CD4-positive, alpha-beta memory T cell (primary cell): Measurements from ENCODE around the gene ZFPM1. TPM values are rescaled to one million over a fixed set of nuclear protein-coding genes. Genes with fewer than 3 reads are reported as not detected.

ENCODE experiments used
- CTCF ChIA-PET: fragments of 350-600 bp; sonication (Branson Sonifier 250); formaldehyde crosslinking; loops from one replicate; lab custom pipeline; 2021; ENCODE audit warnings: inconsistent platforms; ENCODE audit not compliant: partially characterized antibody; lab: Charles Lee
- POLR2A ChIA-PET: fragments of 350-600 bp; sonication (Branson Sonifier 250); formaldehyde crosslinking; loops from one replicate; lab custom pipeline; 2021; ENCODE audit not compliant: partially characterized antibody; lab: Charles Lee
- DNase-seq, 5 donors: peaks; one replicate each; pipeline versions ENCODE4 v3.0.0 to v3.0.0-alpha.2; 2020 to 2022; ENCODE audit warnings: mixed read lengths in 1 of 5
- H3K27ac ChIP-seq: one replicate; pipeline ENCODE4 v1.7.0; 2013; ENCODE audit warnings: low read depth, low read length
- H3K27me3 ChIP-seq: 2 replicates; pipeline ENCODE4 v1.7.0; 2013; ENCODE audit warnings: mild to moderate bottlenecking, low read length, moderate library complexity; ENCODE audit not compliant: insufficient read depth
- H3K36me3 ChIP-seq: 2 replicates; pipeline ENCODE4 v1.7.0; 2013; ENCODE audit warnings: mild to moderate bottlenecking, low read length, moderate library complexity; ENCODE audit not compliant: insufficient read depth
- H3K4me1 ChIP-seq: 2 replicates; pipeline ENCODE4 v1.7.0; 2013; ENCODE audit warnings: mild to moderate bottlenecking, low read length, moderate library complexity; ENCODE audit not compliant: insufficient read depth
- H3K4me3 ChIP-seq, 2 donors: one replicate each; pipeline ENCODE4 v1.7.0; 2013; ENCODE audit warnings: low read length in 2 of 2, mild to moderate bottlenecking in 1 of 2
- H3K9me3 ChIP-seq, 2 donors: one replicate each; pipeline ENCODE4 v1.7.0; 2013; ENCODE audit warnings: low read length in 2 of 2, control low read depth in 1 of 2; ENCODE audit not compliant: control insufficient read depth in 1 of 2
- H3K27ac Mint-ChIP-seq, 7 donors: one replicate each; pipeline ENCODE4 v1.8.0; 2020 to 2021; ENCODE audit warnings: mixed read lengths in 7 of 7, mild to moderate bottlenecking in 6 of 7, inconsistent platforms in 3 of 7, moderate library complexity in 3 of 7
- H3K27me3 Mint-ChIP-seq, 2 donors: one replicate each; pipeline ENCODE4 v1.8.0; 2020 to 2021; ENCODE audit warnings: mixed read lengths in 2 of 2
- H3K36me3 Mint-ChIP-seq, 2 donors: one replicate each; pipeline ENCODE4 v1.8.0; 2020 to 2021; ENCODE audit warnings: mixed read lengths in 2 of 2, inconsistent platforms in 1 of 2, mild to moderate bottlenecking in 1 of 2
- H3K4me1 Mint-ChIP-seq, 4 donors: one replicate each; pipeline ENCODE4 v1.8.0; 2020 to 2021; ENCODE audit warnings: mixed read lengths in 4 of 4, mild to moderate bottlenecking in 1 of 4
- H3K4me3 Mint-ChIP-seq, 8 donors: one replicate each; pipeline ENCODE4 v1.8.0; 2020 to 2021; ENCODE audit warnings: mixed read lengths in 8 of 8, mild to moderate bottlenecking in 7 of 8, moderate library complexity in 6 of 8, inconsistent platforms in 3 of 8
- H3K9me3 Mint-ChIP-seq, 8 donors: one replicate each; pipeline ENCODE4 v1.8.0; 2020 to 2021; ENCODE audit warnings: mixed read lengths in 8 of 8, mild to moderate bottlenecking in 5 of 8, inconsistent platforms in 3 of 8, moderate library complexity in 1 of 8
- intact Hi-C: fragments of 100-400 bp; cut with micrococcal nuclease; formaldehyde crosslinking; loops from one replicate; pipeline ENCODE4 v1.15.1; 2023
- polyA plus RNA-seq, 2 donors: library from polyadenylated mRNA; unstranded; fragments of 300-500 nt; fragmentation: Illumina TruSeq; gene quantifications; one replicate each; pipeline ENCODE4 v1.2.3, GENCODE V29; 2021
- total RNA-seq, 2 experiments: library from RNA; stranded (reverse); gene quantifications; one replicate each; pipeline ENCODE4 v1.2.3, GENCODE V29; 2021

ZFPM1 gene
- total and polyA plus RNA-seq, 4 experiments from 2014 or later: 0.07 to 20.5 (median 9.7) TPM

GRCh38 chr16:88540346-88540977 is 87.4 kb downstream of the ZFPM1 start:
- CTCF ChIA-PET: no interaction called here
- H3K4me3 ChIP-seq: no peak overlapping the region
- no peaks in the 10 kb centered on the region for H3K27me3 ChIP-seq
- H3K4me3 Mint-ChIP-seq: no peak overlapping the region
- peaks cover 0 to 25% (median 13%) of the 10 kb centered on the region in 8 donors for H3K9me3 Mint-ChIP-seq
- peaks cover 0 to 3% of the 10 kb centered on the region in 2 donors for H3K9me3 ChIP-seq
- POLR2A ChIA-PET: no interaction called here
- peaks cover 3 to 13% (median 5%) of the 10 kb centered on the region in 4 donors for H3K4me1 Mint-ChIP-seq
- no peak overlapping the region for H3K27ac Mint-ChIP-seq
- H3K27ac ChIP-seq: no peak overlapping the region
- H3K27me3 Mint-ChIP-seq: peaks cover 2 to 3% of the 10 kb centered on the region in 2 donors
- H3K36me3 ChIP-seq: no peaks in the 10 kb centered on the region
- peak in 1 of 5 donors; percentile 29 for DNase-seq
- peaks cover 5 to 6% of the 10 kb centered on the region in 2 donors for H3K36me3 Mint-ChIP-seq
- H3K4me1 ChIP-seq: peaks cover 3% of the 10 kb centered on the region
- intact Hi-C loops: no loop called here

- DNase-seq: peak in 1 of 5 donors; percentile 27
- Histone ChIP-seq H3K4me3 (no peak overlapping the region), H3K4me1 (no peaks in the 10 kb centered on the region), H3K36me3 (no peaks in the 10 kb centered on the region), H3K27me3 (no peaks in the 10 kb centered on the region), H3K9me3 (peaks cover 0 to 3% of the 10 kb centered on the region in 2 donors), H3K27ac (no peak overlapping the region)
- no peak overlapping the region for H3K27ac Mint-ChIP-seq
- ChIA-PET CTCF (no interaction called here), POLR2A (no interaction called here)
- intact Hi-C loops: no loop called here
- H3K9me3 Mint-ChIP-seq: peaks cover 0 to 25% (median 13%) of the 10 kb centered on the region in 8 donors
- peaks cover 5% of the 10 kb centered on the region in 2 donors for H3K27me3 Mint-ChIP-seq
- peaks cover 0 to 6% of the 10 kb centered on the region in 2 donors for H3K36me3 Mint-ChIP-seq
- H3K4me3 Mint-ChIP-seq: peak overlapping the region in 1 of 8 donors; percentile 26
- H3K4me1 Mint-ChIP-seq: no peaks in the 10 kb centered on the region
Measured at GRCh38 chr16:88541831-88542616, 88.9 kb downstream of the ZFPM1 start.

GRCh38 chr16:88543230-88543813 is 90.2 kb downstream of the ZFPM1 start:
- POLR2A ChIA-PET: no interaction called here
- H3K4me1 ChIP-seq: no peaks in the 10 kb centered on the region
- H3K27ac Mint-ChIP-seq: peak overlapping the region in 2 of 7 donors; percentile 3 to 22

GRCh38 chr16:88545781-88546180 is 92.7 kb downstream of the ZFPM1 start:
- H3K4me1 ChIP-seq: peaks cover 12% of the 10 kb centered on the region
- H3K27me3 Mint-ChIP-seq: peaks cover 5% of the 10 kb centered on the region in 2 donors
- H3K9me3 ChIP-seq: peaks cover 0 to 3% of the 10 kb centered on the region in 2 donors
- no peak overlapping the region for H3K27ac ChIP-seq
- H3K4me1 Mint-ChIP-seq: peaks cover 0 to 19% (median 5%) of the 10 kb centered on the region in 4 donors
- CTCF ChIA-PET: no interaction called here
- H3K36me3 ChIP-seq: no peaks in the 10 kb centered on the region
- no peak for DNase-seq
- no peaks in the 10 kb centered on the region for H3K27me3 ChIP-seq
- peak overlapping the region in 1 of 7 donors; percentile 2 for H3K27ac Mint-ChIP-seq
- no peak overlapping the region for H3K4me3 ChIP-seq
- H3K9me3 Mint-ChIP-seq: peaks cover 0 to 22% (median 13%) of the 10 kb centered on the region in 8 donors
- intact Hi-C loops: no loop called here
- H3K36me3 Mint-ChIP-seq: peaks cover 0 to 6% of the 10 kb centered on the region in 2 donors
- H3K4me3 Mint-ChIP-seq: no peak overlapping the region
- POLR2A ChIA-PET: no interaction called here

More at GRCh38 chr16:88543230-88543813, 90.2 kb downstream of the ZFPM1 start:
- H3K9me3 ChIP-seq: peaks cover 0 to 3% of the 10 kb centered on the region in 2 donors
- no peak overlapping the region for H3K4me3 ChIP-seq
- DNase-seq: no peak
- Mint-ChIP-seq H3K36me3 (peaks cover 0 to 6% of the 10 kb centered on the region in 2 donors), H3K4me3 (no peak overlapping the region), H3K9me3 (peaks cover 0 to 22% (median 13%) of the 10 kb centered on the region in 8 donors), H3K27me3 (peaks cover 5% of the 10 kb centered on the region in 2 donors), H3K4me1 (no peaks in the 10 kb centered on the region)
- CTCF ChIA-PET: no interaction called here
- H3K36me3 ChIP-seq: no peaks in the 10 kb centered on the region
- no peaks in the 10 kb centered on the region for H3K27me3 ChIP-seq
- no peak overlapping the region for H3K27ac ChIP-seq
- intact Hi-C loops: no loop called here

- POLR2A ChIA-PET: no interaction called here
- no peak for DNase-seq
- Mint-ChIP-seq H3K36me3 (peaks cover 0 to 4% of the 10 kb centered on the region in 2 donors), H3K27ac (no peak overlapping the region), H3K4me1 (peaks cover 0 to 19% (median 7%) of the 10 kb centered on the region in 4 donors), H3K4me3 (no peak overlapping the region), H3K9me3 (peaks cover 0 to 11% (median 6%) of the 10 kb centered on the region in 8 donors), H3K27me3 (peaks cover 3% of the 10 kb centered on the region in 2 donors)
- CTCF ChIA-PET: no interaction called here
- H3K27me3 ChIP-seq: no peaks in the 10 kb centered on the region
- no peak overlapping the region for H3K27ac ChIP-seq
- H3K36me3 ChIP-seq: no peaks in the 10 kb centered on the region
- intact Hi-C loops: no loop called here
- no peaks in the 10 kb centered on the region for H3K9me3 ChIP-seq
- H3K4me1 ChIP-seq: peaks cover 12% of the 10 kb centered on the region
- no peak overlapping the region for H3K4me3 ChIP-seq
Measured at GRCh38 chr16:88548131-88548874, 95.2 kb downstream of the ZFPM1 start.

- no peak overlapping the region for H3K4me3 Mint-ChIP-seq
- no peak overlapping the region for H3K27ac Mint-ChIP-seq
- Histone ChIP-seq H3K36me3 (no peaks in the 10 kb centered on the region), H3K9me3 (no peaks in the 10 kb centered on the region), H3K27ac (no peak overlapping the region), H3K4me1 (peaks cover 12% of the 10 kb centered on the region), H3K27me3 (no peaks in the 10 kb centered on the region), H3K4me3 (no peak overlapping the region)
- peaks cover 0 to 4% (median 0%) of the 10 kb centered on the region in 8 donors for H3K9me3 Mint-ChIP-seq
- H3K27me3 Mint-ChIP-seq: peaks cover 3% of the 10 kb centered on the region in 2 donors
- no peak for DNase-seq
- ChIA-PET CTCF (no interaction called here), POLR2A (no interaction called here)
- intact Hi-C loops: no loop called here
- peaks cover 0 to 19% (median 7%) of the 10 kb centered on the region in 4 donors for H3K4me1 Mint-ChIP-seq
- no peaks in the 10 kb centered on the region for H3K36me3 Mint-ChIP-seq
Measured at GRCh38 chr16:88548985-88549384, 95.9 kb downstream of the ZFPM1 start.
